ENCODE data around the gene KIF4A. TPM values are rescaled to one million over a fixed set of nuclear protein-coding genes. Genes with fewer than 3 reads are reported as not detected.
"Not testable (repeated sequence)": the region's sequence is repeated elsewhere in the genome, so short reads cannot be mapped to it uniquely, and the experiment has no call there.

The KIF4A gene, protein sequence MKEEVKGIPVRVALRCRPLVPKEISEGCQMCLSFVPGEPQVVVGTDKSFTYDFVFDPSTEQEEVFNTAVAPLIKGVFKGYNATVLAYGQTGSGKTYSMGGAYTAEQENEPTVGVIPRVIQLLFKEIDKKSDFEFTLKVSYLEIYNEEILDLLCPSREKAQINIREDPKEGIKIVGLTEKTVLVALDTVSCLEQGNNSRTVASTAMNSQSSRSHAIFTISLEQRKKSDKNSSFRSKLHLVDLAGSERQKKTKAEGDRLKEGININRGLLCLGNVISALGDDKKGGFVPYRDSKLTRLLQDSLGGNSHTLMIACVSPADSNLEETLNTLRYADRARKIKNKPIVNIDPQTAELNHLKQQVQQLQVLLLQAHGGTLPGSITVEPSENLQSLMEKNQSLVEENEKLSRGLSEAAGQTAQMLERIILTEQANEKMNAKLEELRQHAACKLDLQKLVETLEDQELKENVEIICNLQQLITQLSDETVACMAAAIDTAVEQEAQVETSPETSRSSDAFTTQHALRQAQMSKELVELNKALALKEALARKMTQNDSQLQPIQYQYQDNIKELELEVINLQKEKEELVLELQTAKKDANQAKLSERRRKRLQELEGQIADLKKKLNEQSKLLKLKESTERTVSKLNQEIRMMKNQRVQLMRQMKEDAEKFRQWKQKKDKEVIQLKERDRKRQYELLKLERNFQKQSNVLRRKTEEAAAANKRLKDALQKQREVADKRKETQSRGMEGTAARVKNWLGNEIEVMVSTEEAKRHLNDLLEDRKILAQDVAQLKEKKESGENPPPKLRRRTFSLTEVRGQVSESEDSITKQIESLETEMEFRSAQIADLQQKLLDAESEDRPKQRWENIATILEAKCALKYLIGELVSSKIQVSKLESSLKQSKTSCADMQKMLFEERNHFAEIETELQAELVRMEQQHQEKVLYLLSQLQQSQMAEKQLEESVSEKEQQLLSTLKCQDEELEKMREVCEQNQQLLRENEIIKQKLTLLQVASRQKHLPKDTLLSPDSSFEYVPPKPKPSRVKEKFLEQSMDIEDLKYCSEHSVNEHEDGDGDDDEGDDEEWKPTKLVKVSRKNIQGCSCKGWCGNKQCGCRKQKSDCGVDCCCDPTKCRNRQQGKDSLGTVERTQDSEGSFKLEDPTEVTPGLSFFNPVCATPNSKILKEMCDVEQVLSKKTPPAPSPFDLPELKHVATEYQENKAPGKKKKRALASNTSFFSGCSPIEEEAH
- total RNA-seq = 0.75 TPM
- long read RNA-seq = 0 reads

DNA sequence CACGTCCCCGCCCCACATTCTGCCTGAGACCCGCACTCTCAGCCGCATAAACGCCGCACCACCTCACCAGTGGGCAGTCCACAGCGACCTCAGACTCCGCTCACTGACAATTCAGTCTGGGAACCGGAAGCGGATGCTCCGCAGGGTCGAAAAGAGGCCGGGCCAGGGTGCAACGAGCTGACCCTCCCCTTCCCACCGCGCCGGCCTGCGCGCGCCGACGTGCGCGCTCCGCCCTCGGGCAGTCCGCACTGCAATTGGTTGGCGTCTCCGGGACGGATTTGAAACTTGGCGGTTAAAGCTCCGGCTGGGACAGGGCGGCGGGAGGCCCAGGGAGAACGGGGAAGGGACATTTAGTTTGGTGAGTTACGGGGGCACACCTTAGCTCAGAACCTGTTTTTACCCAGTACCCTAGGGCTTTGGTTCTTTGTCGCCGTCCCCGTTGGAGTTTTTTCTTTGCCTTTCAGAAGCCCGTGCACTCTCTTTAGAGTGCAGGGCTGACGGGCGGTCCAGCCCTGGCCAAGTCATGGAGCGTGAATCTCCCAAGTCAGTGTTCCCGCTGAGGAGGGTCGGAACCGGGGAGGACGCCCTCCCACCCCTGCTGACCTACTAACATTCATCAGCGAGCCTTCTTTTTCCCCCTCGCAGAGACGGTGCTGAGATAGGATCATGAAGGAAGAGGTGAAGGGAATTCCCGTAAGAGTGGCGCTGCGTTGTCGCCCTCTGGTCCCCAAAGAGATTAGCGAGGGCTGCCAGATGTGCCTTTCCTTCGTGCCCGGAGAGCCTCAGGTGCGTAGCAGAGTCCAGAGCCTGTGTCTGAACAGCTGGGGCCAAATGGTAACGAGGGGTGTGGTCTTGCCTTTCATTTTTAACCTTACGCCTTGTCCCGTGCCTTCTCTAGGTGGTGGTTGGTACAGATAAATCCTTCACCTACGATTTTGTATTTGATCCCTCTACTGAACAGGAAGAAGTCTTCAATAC, at the start of gene KIF4A, which contains the start of gene PDZD11:
TSS of gene KIF4A (plus strand) at position 312 of the 978 bp plus-strand sequence. CDS start at position 667, 355 bp downstream.
TSS of gene PDZD11 (minus strand) at position 135 of the 978 bp plus-strand sequence. CDS start 586 bp downstream, outside the sequence.
- Histone ChIP-seq H3K4me3 (peak within 1 kb of the TSS; percentile 63), H3K27ac (peak within 1 kb of the TSS; percentile 47), H3K36me3 (no peaks in the 10 kb centered on the region), H3K27me3 (no peaks in the 10 kb centered on the region), H3K4me1 (peaks cover 6% of the 10 kb centered on the region), H3K9me3 (no peaks in the 10 kb centered on the region)
- TF ChIP-seq, protein P1, sequence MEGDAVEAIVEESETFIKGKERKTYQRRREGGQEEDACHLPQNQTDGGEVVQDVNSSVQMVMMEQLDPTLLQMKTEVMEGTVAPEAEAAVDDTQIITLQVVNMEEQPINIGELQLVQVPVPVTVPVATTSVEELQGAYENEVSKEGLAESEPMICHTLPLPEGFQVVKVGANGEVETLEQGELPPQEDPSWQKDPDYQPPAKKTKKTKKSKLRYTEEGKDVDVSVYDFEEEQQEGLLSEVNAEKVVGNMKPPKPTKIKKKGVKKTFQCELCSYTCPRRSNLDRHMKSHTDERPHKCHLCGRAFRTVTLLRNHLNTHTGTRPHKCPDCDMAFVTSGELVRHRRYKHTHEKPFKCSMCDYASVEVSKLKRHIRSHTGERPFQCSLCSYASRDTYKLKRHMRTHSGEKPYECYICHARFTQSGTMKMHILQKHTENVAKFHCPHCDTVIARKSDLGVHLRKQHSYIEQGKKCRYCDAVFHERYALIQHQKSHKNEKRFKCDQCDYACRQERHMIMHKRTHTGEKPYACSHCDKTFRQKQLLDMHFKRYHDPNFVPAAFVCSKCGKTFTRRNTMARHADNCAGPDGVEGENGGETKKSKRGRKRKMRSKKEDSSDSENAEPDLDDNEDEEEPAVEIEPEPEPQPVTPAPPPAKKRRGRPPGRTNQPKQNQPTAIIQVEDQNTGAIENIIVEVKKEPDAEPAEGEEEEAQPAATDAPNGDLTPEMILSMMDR (IDR thresholded peaks at IDR 0.05) = no peak
- intact Hi-C loops (cut with DNase I) = no loop called here
- ATAC-seq (peak; percentile 100), DNase-seq (peak; percentile 90)

DNA sequence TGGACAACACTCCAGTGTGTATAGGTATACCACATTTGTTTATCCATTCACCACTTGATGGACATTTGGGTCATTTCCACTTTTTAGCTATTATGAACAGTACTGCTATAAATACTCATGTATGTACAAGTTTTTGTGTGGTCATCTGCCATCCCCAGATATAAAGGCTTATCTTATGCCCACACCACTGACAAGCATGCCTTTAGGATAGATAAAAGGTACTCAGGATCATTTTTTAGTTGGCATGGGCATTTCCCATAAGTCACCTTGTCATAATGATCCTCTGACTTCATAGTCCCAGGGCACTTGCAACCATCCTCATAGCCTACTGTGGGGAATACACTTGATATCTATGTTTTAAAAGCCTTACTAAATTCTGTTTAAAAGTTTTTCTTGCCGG, 49.2 kb upstream of the KIF4A start:
- intact Hi-C loops (cut with DNase I) = no loop called here
- Histone ChIP-seq H3K4me1 (no peaks in the 10 kb centered on the region), H3K27me3 (no peaks in the 10 kb centered on the region), H3K27ac (no peak overlapping the region), H3K36me3 (no peaks in the 10 kb centered on the region), H3K4me3 (no peak overlapping the region), H3K9me3 (no peaks in the 10 kb centered on the region)
- ATAC-seq = no peak
- TF ChIP-seq, protein P1 (IDR thresholded peaks at IDR 0.05) = no peak
- no peak for DNase-seq

DNA sequence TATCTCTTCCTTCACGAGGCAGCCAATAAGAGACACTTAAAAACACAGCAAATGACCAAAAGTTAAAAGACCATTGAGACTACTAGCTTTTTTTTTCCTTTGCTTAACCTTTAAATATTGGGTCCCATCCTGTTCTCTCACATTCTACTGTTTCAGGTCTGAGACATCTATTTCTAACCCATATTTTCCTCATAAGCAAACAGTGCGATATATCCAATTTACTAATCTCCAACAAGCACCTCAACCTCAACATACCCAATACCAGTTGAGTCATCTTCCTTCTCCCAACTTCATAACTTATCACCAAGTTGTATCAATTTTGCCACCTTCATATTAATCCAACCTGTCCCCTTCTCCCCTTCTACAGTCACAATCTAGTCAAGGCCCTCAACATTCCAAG, 48.4 kb upstream of the KIF4A start:
- H3K4me1 ChIP-seq = no peaks in the 10 kb centered on the region
- no peaks in the 10 kb centered on the region for H3K9me3 ChIP-seq
- intact Hi-C loops (cut with DNase I) = no loop called here
- no peaks in the 10 kb centered on the region for H3K27me3 ChIP-seq
- DNase-seq (no peak), ATAC-seq (no peak)
- H3K4me3 ChIP-seq = no peak overlapping the region
- no peak overlapping the region for H3K27ac ChIP-seq
- TF ChIP-seq, protein P1 (IDR thresholded peaks at IDR 0.05) = no peak
- no peaks in the 10 kb centered on the region for H3K36me3 ChIP-seq

DNA sequence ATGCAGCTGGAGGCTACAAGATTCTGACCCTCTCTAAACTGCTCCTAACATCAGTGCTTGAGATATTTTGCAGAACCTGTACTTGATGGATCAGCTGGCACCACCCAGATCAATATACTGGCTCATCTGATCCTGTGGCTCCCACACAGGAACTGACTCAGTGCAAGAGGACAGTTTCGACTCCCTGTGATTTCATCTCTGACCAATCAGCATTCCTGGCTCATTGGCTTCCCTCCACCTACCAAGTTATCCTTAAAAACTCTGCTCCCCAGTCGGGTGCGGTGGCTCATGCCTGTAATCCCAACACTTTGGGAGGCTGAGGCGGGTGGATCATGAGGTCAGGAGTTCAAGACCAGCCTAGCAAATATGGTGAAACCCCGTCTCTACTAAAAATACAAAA, 46.3 kb upstream of the KIF4A start:
- intact Hi-C loops (cut with DNase I); H3K27me3 ChIP-seq; H3K9me3 ChIP-seq; ATAC-seq; H3K27ac ChIP-seq; H3K4me3 ChIP-seq; H3K4me1 ChIP-seq; H3K36me3 ChIP-seq; DNase-seq: not testable (repeated sequence)

DNA sequence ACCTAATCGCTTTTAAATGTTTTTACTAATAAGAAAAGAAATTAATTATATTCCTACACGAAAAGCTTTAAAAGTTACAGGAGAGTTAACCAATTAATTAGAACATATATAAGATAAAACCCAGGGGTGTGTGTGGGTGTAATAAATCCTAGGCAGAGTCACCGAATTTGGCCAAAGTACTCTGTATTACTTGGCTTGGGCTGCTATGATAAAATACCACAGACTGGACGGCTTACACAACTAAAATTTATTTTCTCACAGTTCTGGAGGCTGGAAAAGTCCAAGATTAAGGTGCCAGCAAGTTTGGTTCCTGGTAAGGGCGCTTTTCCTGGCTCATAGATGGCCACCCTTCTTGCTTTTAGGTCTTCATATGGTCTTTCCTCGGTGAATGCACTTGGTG, 45.0 kb upstream of the KIF4A start:
- Histone ChIP-seq H3K4me1 (no peaks in the 10 kb centered on the region), H3K36me3 (no peaks in the 10 kb centered on the region), H3K4me3 (no peak overlapping the region), H3K27me3 (no peaks in the 10 kb centered on the region), H3K9me3 (no peaks in the 10 kb centered on the region), H3K27ac (no peak overlapping the region)
- TF ChIP-seq, protein P1 (IDR thresholded peaks at IDR 0.05) = no peak
- ATAC-seq = no peak
- no peak for DNase-seq
- intact Hi-C loops (cut with DNase I) = no loop called here

All from upper lobe of right lung (tissue), 1 donor.